ENCODE measurements around the gene PHF21B.

- TF ChIP-seq CTCF (IDR thresholded peaks at IDR 0.05) (no peak), POLR2A (IDR thresholded peaks at IDR 0.05) (no peak)
These were observed 46.9 kb downstream of the PHF21B start for GRCh38 chr22:44962741-44963454.
